SK-N-SH (cell line): ENCODE results near the gene SCARF2. TPM values are rescaled to one million over a fixed set of nuclear protein-coding genes. Genes with fewer than 3 reads are reported as not detected.

Source experiments
- CTCF ChIA-PET: fragments of 300-600, 350-600 bp; formaldehyde crosslinking; extraction: SDS; loops from one replicate; lab custom pipeline; 2021; lab: Yijun Ruan, JAX
- POLR2A ChIA-PET: fragments of 350-600 bp; sonication (Branson Sonifier 250); formaldehyde crosslinking; extraction: SDS; loops from one replicate; lab custom pipeline; 2020; ENCODE audit warnings: antibody characterized with exemption, inconsistent platforms; lab: Yijun Ruan, JAX
- DNase-seq: peaks from one replicate; pipeline ENCODE4 v3.0.0; 2012
- H2AFZ ChIP-seq: fragments of 200-600 bp; sonication (generic); 2 replicates; pipeline ENCODE4 v1.8.1; 2016; ENCODE audit warnings: antibody characterized with exemption, mild to moderate bottlenecking, low read depth
- H3F3A ChIP-seq: fragments of 200-600 bp; sonication (generic); replicated peaks from 2 replicates; pipeline ENCODE3; 2016; ENCODE audit warnings: antibody characterized with exemption, mild to moderate bottlenecking; ENCODE audit not compliant: insufficient read depth
- H3K27ac ChIP-seq, 2 experiments: fragments of 200-500 bp in 1 of 2; fragments of 200-600 bp in 1 of 2; sonication (Bioruptor generic) in 1 of 2; sonication (generic), shearing (Covaris generic) in 1 of 2; 2 replicates each; pipeline versions ENCODE4 v1.5.1 to v1.6.1; 2014 to 2016; ENCODE audit warnings: low read depth in 2 of 2, inconsistent platforms in 1 of 2, low read length in 1 of 2, mild to moderate bottlenecking in 1 of 2, mixed read lengths in 1 of 2
- H3K27me3 ChIP-seq: fragments of 200-600 bp; sonication (generic), shearing (Covaris generic); 2 replicates; pipeline ENCODE4 v1.6.1; 2016; ENCODE audit warnings: mixed run types; ENCODE audit not compliant: insufficient read depth
- H3K36me3 ChIP-seq, 2 experiments: fragments of 200-500 bp in 1 of 2; fragments of 200-600 bp in 1 of 2; sonication (Bioruptor generic) in 1 of 2; sonication (generic) in 1 of 2; replicated peaks in 1 of 2; 2 replicates each; pipeline versions ENCODE3 to v1.5.1; 2014 to 2016; ENCODE audit warnings: low read length in 1 of 2, mild to moderate bottlenecking in 1 of 2; ENCODE audit not compliant: insufficient read depth in 2 of 2, control insufficient read depth in 1 of 2
- H3K4me1 ChIP-seq, 2 experiments: fragments of 200-500 bp in 1 of 2; fragments of 200-600 bp in 1 of 2; sonication (Bioruptor generic) in 1 of 2; sonication (generic), shearing (Covaris generic) in 1 of 2; 2 replicates each; pipeline versions ENCODE4 v1.5.1 to v1.6.1; 2014 to 2016; ENCODE audit warnings: low read depth in 1 of 2, low read length in 1 of 2, mixed run types in 1 of 2; ENCODE audit not compliant: insufficient read depth in 2 of 2, control insufficient read depth in 1 of 2
- H3K4me2 ChIP-seq: fragments of 200-600 bp; sonication (generic), shearing (Covaris generic); 2 replicates; pipeline ENCODE4 v1.6.1; 2017; ENCODE audit warnings: mixed run types
- H3K4me3 ChIP-seq, 2 experiments: fragments of 200-500 bp in 1 of 2; fragments of 200-600 bp in 1 of 2; sonication (Bioruptor generic) in 1 of 2; sonication (generic), shearing (Covaris generic) in 1 of 2; 2 replicates each; pipeline versions ENCODE4 v1.5.1 to v1.8.1; 2014 to 2016; ENCODE audit warnings: low read depth in 2 of 2, inconsistent platforms in 1 of 2, low read length in 1 of 2, mild to moderate bottlenecking in 1 of 2, mixed read lengths in 1 of 2, moderate library complexity in 1 of 2
- H3K79me2 ChIP-seq: fragments of 200-600 bp; sonication (generic); 2 replicates; pipeline ENCODE4 v1.8.1; 2017; ENCODE audit warnings: mild to moderate bottlenecking; ENCODE audit not compliant: insufficient read depth
- H3K9ac ChIP-seq: fragments of 200-600 bp; sonication (generic); 2 replicates; pipeline ENCODE4 v1.6.1; 2017; ENCODE audit warnings: mixed run types
- H3K9me2 ChIP-seq: fragments of 200-600 bp; sonication (generic); 2 replicates; pipeline ENCODE4 v1.6.1; 2017; ENCODE audit warnings: mixed run types
- H3K9me3 ChIP-seq: fragments of 200-600 bp; sonication (generic); 2 replicates; pipeline ENCODE4 v1.6.1; 2017; ENCODE audit warnings: mixed run types, mild to moderate bottlenecking, moderate library complexity
- H4K20me1 ChIP-seq: fragments of 200-600 bp; sonication (generic); 2 replicates; pipeline ENCODE4 v1.6.1; 2017; ENCODE audit warnings: mild to moderate bottlenecking, mixed run types; ENCODE audit not compliant: insufficient read depth
- CHD2 ChIP-seq: fragments of 150-350 bp; IDR thresholded peaks from 2 replicates; pipeline ENCODE4 v1.6.1; 2018; ENCODE audit warnings: low read length; ENCODE audit not compliant: partially characterized antibody
- CTCF ChIP-seq: fragments of 200-600 bp; sonication (generic); IDR thresholded peaks from 2 replicates; pipeline ENCODE4 v1.6.1; 2017; ENCODE audit warnings: antibody characterized with exemption, mild to moderate bottlenecking, moderate library complexity
- EZH2phosphoT487 ChIP-seq: fragments of 200-600 bp; sonication (generic); IDR thresholded peaks from 2 replicates; pipeline ENCODE4 v1.6.1; 2017; ENCODE audit warnings: low read depth, mixed run types, mild to moderate bottlenecking, antibody characterized with exemption, moderate library complexity, borderline replicate concordance
- JUND ChIP-seq: IDR thresholded peaks from 2 replicates; pipeline ENCODE4 v1.4.0; 2012
- PBX3 ChIP-seq: IDR thresholded peaks from 2 replicates; pipeline ENCODE4; 2012
- REST ChIP-seq: IDR thresholded peaks from 2 replicates; pipeline ENCODE4 v1.6.1; 2012; ENCODE audit warnings: mild to moderate bottlenecking, low read depth, low read length, moderate library complexity
- WGBS: methylation state at CpG from one replicate; pipeline ENCODE4 v1.1.6; 2017; ENCODE audit warnings: low lambda C conversion rate; 5-methylcytosine and 5-hydroxymethylcytosine counted together
- polyA plus RNA-seq, 3 experiments: library from polyadenylated mRNA; depleted of rRNA; stranded (reverse); fragments of >200 nt; gene quantifications; 2 replicates each; pipeline ENCODE4 v1.2.3, GENCODE V29; 2012

Gene SCARF2
- polyA plus RNA-seq, 1 of the 3 experiments (the other 2 are of a cell fraction), result 49.0 TPM

GRCh38 chr22:20388200-20388599, 49.4 kb downstream of the SCARF2 start:
- Histone ChIP-seq H3K27ac (no peak overlapping the region), H3K79me2 (no peaks in the 10 kb centered on the region), H3K36me3 (no peaks in the 10 kb centered on the region), H3K9ac (no peak overlapping the region), H3K9me3 (no peaks in the 10 kb centered on the region), H3K27me3 (peaks cover 8% of the 10 kb centered on the region; the same call in 1 of the 2 replicates), H3K4me3 (no peak overlapping the region), H3K9me2 (no peaks in the 10 kb centered on the region), H3K4me1 (peaks cover 0 to under 1% of the 10 kb centered on the region in 2 experiments; a peak in 1 of 4 replicates), H3K4me2 (no peak overlapping the region), H2AFZ (no peak overlapping the region), H3F3A (no peaks in the 10 kb centered on the region), H4K20me1 (no peaks in the 10 kb centered on the region)
- DNase-seq, result no peak
- TF ChIP-seq PBX3 (no peak), CTCF (no peak), JUND (no peak), REST (no peak)
- POLR2A ChIA-PET, result no interaction called here
- CTCF ChIA-PET, result no interaction called here

- peaks cover 8% of the 10 kb centered on the region; the same call in 1 of the 2 replicates for H3K27me3 ChIP-seq
- no peaks in the 10 kb centered on the region for H3K9me2 ChIP-seq
- CTCF ChIA-PET, result no interaction called here
- WGBS, result 69% methylated on average over 4 of the region's 4 CpGs
- TF ChIP-seq EZH2phosphoT487, result no peak
- no peak for TF ChIP-seq CHD2
- TF ChIP-seq, all 33 proteins: peak for 0
- H3K9ac ChIP-seq, result no peak overlapping the region
- POLR2A ChIA-PET, result no interaction called here
- H3F3A ChIP-seq, result no peaks in the 10 kb centered on the region
- H3K36me3 ChIP-seq, result no peaks in the 10 kb centered on the region
- H3K4me1 ChIP-seq, result no peaks in the 10 kb centered on the region; a peak in 1 of 4 replicates
- no peak overlapping the region for H3K4me2 ChIP-seq
- H2AFZ ChIP-seq, result no peak overlapping the region
- no peak for DNase-seq
- H3K4me3 ChIP-seq, result no peak overlapping the region
- H3K9me3 ChIP-seq, result no peaks in the 10 kb centered on the region
- H3K27ac ChIP-seq, result no peak overlapping the region
- H4K20me1 ChIP-seq, result no peaks in the 10 kb centered on the region
- H3K79me2 ChIP-seq, result no peaks in the 10 kb centered on the region
Observed at GRCh38 chr22:20386972-20387371, 50.7 kb downstream of the SCARF2 start.
